Measurements from ENCODE around the gene STUM.

Gene STUM

GRCh38 chr1:226558036-226558650 lies 9.6 kb downstream of the STUM start:
- DNase-seq (ENCODE audit: low read depth in 2 of 2, low spot score in 1 of 2) = no peak

- no peak for DNase-seq (ENCODE audit: low read depth in 2 of 2, low spot score in 1 of 2)
Observed at GRCh38 chr1:226560243-226560642, 11.7 kb downstream of the STUM start.

DNA sequence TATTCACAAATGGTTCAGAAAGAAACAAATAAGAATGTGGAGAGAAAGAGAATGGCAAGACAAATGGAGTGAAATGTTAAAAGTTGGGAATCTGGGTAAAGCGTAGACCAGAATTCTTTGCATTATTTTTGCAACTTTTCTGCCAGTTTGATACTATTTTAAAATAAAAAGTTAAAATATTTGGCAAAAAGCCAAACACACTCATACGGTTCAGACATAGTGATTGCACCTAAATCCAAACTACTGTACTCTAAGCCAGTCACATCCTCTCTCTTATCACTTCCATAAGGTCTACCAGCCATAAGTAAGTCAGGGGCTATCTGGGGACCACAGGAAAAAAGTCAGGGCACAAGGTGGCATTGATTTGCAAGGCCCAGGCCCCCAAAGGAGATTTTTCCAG lies 14.4 kb downstream of the STUM start:
- DNase-seq (ENCODE audit: low read depth in 2 of 2, low spot score in 1 of 2) = no peak

GRCh38 chr1:226563666-226564065 lies 15.1 kb downstream of the STUM start:
- DNase-seq (ENCODE audit: low read depth in 2 of 2, low spot score in 1 of 2) = no peak

DNA sequence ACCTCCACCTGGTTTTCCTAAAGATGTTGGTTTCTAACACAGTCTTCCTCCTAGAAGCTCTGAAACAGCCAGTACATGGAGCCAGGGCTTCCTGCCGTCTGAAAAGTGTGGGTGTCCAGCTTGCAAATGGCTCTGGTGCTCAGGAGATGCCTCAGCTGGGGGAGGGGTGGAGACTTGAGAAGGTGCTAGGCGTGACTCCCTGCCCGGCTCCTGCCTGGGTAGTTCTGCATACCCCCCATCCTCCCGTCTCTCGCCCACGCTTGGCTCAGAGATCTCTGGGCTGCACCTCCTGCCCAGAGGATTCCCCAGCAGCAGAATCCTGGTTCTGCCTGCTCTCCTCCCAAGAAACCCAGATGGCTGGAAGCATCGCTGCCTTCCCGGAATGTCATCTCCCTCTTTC lies 16.9 kb downstream of the STUM start:
- no peak for DNase-seq (ENCODE audit: low read depth in 2 of 2, low spot score in 1 of 2)

- no peak for DNase-seq (ENCODE audit: low read depth in 2 of 2, low spot score in 1 of 2)
Observed at GRCh38 chr1:226566234-226566633, 17.7 kb downstream of the STUM start.

GRCh38 chr1:226566760-226567159 lies 18.2 kb downstream of the STUM start:
- DNase-seq (ENCODE audit: low read depth in 2 of 2, low spot score in 1 of 2) = no peak

DNA sequence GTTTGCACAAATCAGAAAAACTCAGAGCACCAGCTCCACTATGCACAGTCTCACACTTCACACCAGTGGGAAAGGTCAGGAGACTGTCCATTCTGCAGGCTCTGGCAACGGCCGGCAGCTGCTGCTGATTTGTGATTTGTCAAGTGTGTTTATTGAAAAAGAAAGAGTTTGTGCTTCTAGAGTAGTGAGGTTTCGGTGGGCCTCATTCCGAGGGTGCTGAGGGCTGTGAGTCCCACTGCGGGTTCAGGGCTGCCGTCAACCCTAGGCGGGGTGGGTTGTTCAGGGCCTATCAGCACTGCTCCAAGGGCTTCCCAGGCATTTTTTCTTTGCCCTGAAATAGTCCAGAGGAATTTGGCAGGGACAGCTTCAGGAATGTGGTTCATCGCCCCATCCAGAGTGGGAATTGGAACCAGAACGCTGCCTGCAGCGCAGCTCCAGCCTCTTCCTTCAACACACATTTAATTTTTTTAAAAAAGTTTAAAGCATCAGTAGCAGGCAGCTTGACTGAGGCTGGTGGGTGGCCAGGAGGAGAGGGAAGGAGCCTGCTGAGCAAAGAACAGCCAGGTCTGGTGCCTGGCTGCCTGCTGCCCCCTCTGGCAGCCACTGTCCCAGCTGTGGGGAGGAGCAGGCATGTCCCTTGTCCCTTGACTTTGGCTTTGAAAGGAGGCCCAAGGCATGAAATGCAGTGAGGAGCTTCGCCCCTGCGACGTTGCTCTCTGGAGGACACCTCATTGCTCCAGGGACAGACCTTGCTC lies 19.7 kb downstream of the STUM start:
- no peak for DNase-seq (ENCODE audit: low read depth in 2 of 2, low spot score in 1 of 2)

DNA sequence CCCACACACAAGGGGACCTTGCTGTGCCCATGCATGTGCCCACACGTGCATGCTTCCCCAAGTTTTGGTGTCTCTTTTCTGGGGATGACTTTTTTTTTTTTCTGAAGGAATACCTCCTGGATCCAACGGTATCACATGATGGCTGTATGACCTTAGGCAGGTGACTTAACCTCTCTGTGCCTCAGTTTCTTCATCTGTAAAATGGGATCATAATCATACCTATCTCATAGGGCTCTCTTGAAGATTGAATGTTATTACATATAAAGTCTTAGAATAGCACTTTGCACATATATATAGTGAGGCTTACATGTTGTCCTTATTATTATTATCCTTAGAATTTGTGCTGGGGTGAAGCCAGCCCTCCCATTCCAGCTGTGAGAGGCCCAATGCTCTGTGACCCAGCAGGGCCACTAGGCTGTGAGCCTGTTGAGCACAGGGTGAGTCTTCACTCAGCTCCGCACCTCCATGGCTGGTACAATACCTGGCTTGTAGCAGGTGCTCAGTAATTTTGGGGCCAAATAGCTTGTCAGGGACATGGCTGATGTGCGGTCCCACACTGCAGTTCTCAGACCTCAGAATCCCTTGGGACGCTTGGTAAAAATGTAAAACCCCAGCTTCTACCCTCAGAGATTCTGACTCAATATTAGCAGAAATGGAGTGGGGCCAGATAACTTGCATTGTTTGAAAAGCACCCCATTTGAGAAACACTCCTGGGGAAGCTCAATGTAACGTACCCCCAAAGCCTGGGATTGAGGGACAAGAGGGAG lies 20.6 kb downstream of the STUM start:
- DNase-seq (ENCODE audit: low read depth in 2 of 2, low spot score in 1 of 2) = no peak

- DNase-seq (ENCODE audit: low read depth in 2 of 2, low spot score in 1 of 2) = no peak
Observed at GRCh38 chr1:226569879-226570547, 21.4 kb downstream of the STUM start.

GRCh38 chr1:226571893-226572292 lies 23.3 kb downstream of the STUM start:
- no peak for DNase-seq (ENCODE audit: low read depth in 2 of 2, low spot score in 1 of 2)

- no peak for DNase-seq (ENCODE audit: low read depth in 2 of 2, low spot score in 1 of 2)
Observed at GRCh38 chr1:226572325-226572726, 23.8 kb downstream of the STUM start.

GRCh38 chr1:226574044-226574443 lies 25.5 kb downstream of the STUM start:
- no peak for DNase-seq (ENCODE audit: low read depth in 2 of 2, low spot score in 1 of 2)

GRCh38 chr1:226574591-226575435 lies 26.2 kb downstream of the STUM start:
- no peak for DNase-seq (ENCODE audit: low read depth in 2 of 2, low spot score in 1 of 2)

- DNase-seq (ENCODE audit: low read depth in 2 of 2, low spot score in 1 of 2) = no peak
Observed at GRCh38 chr1:226575436-226575720, 26.8 kb downstream of the STUM start.

- DNase-seq (ENCODE audit: low read depth in 2 of 2, low spot score in 1 of 2) = no peak
Observed at GRCh38 chr1:226575739-226576378, 27.3 kb downstream of the STUM start.

DNA sequence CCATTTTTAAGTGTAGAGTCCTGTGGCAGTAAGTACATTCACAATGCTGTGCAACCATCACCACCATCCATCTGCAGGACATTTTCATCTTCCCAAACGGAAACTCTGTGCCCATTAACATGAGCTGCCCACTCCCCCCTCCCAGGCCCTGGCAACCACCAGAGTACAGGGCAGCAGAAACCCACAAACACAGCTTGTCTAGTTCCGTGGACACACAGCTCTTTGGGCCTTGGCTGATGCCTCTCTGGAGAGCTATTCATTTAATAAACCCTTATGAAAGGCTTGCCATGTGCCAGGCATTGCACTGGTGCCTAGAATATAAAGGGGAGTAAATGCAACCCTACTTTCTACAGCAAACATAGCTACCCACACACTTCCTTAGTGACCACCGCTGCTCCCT lies 28.0 kb downstream of the STUM start:
- no peak for DNase-seq (ENCODE audit: low read depth in 2 of 2, low spot score in 1 of 2)

DNA sequence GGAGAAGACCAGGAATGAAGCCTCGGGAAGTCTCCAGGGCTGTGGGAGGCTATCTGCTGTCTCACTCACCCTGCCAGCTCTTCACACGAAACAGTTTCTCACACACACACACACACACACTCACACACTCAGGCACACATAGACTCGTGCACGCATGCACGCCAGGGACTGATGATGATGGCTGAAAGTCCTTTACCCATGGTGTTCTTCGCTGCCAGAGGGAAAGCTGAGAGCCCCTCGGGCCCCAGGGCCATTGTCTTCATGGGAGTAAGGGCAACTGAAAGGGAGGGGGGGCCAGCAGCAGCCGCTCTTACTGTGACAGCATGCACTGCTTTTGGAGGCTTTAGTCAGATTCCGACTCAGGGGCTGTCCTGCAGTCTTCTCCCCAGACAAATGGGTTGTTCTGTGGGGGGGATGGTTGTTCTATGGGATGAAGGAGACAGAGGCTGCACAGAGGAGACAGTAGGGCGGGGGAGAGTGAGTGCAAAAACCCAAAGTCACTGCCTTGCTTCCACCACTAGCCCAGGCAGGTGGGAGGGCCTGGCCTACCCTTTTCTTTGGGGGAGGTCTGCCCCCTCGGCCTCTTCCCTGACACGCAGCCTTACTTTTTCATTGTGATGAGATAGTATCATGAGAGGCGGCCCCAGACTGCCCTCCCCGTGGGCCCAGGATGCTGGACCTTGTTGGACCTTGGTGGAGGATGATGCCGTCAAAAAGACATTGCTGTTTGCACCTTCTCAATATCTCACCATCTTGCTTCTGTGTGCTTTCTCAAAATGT lies 29.0 kb downstream of the STUM start:
- no peak for DNase-seq (ENCODE audit: low read depth in 2 of 2, low spot score in 1 of 2)

- no peak for DNase-seq (ENCODE audit: low read depth in 2 of 2, low spot score in 1 of 2)
Observed at GRCh38 chr1:226578946-226579578, 30.5 kb downstream of the STUM start.
